ENCODE measurements around the gene HRH1. TPM values are rescaled to one million over a fixed set of nuclear protein-coding genes. Genes with fewer than 3 reads are reported as not detected.

HRH1 gene
- total RNA-seq, 2 donors from 2014 or later, result 0.50 to 5.9 TPM

DNA sequence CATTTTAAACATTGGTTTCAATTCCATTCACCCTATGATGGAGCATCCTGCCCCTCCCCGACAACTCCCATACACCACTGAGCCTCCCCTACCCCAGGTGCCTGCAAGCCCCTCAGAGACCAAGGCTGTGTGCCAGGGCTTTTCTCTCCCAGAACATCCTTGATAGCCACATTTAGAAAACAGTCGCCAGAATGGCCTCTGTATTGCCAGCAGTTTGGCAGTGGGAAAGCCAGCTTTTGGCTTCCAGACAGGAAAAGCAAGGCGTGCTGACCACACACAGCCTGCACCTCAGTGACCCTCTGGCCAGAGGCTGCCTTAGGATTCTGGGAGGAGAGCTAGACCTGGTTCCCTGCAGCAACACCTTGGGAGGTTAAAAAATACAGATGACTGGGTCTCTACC lies 18.2 kb upstream of the HRH1 start:
- no peak for DNase-seq (ENCODE audit: low spot score)
- Histone ChIP-seq H3K4me1 (replicated peaks) (no peaks in the 10 kb centered on the region), H3K4me3 (no peak overlapping the region), H3K27me3 (replicated peaks; ENCODE audit: insufficient read depth) (no peaks in the 10 kb centered on the region), H3K36me3 (no peaks in the 10 kb centered on the region), H3K9me3 (no peaks in the 10 kb centered on the region), H3K27ac (no peak overlapping the region)
- WGBS, result 75% methylated on average over 3 of the region's 3 CpGs
- TF ChIP-seq, protein P1, sequence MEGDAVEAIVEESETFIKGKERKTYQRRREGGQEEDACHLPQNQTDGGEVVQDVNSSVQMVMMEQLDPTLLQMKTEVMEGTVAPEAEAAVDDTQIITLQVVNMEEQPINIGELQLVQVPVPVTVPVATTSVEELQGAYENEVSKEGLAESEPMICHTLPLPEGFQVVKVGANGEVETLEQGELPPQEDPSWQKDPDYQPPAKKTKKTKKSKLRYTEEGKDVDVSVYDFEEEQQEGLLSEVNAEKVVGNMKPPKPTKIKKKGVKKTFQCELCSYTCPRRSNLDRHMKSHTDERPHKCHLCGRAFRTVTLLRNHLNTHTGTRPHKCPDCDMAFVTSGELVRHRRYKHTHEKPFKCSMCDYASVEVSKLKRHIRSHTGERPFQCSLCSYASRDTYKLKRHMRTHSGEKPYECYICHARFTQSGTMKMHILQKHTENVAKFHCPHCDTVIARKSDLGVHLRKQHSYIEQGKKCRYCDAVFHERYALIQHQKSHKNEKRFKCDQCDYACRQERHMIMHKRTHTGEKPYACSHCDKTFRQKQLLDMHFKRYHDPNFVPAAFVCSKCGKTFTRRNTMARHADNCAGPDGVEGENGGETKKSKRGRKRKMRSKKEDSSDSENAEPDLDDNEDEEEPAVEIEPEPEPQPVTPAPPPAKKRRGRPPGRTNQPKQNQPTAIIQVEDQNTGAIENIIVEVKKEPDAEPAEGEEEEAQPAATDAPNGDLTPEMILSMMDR (IDR thresholded peaks at IDR 0.05), result no peak
- intact Hi-C loops (cut with DNase I), result no loop called here

DNA sequence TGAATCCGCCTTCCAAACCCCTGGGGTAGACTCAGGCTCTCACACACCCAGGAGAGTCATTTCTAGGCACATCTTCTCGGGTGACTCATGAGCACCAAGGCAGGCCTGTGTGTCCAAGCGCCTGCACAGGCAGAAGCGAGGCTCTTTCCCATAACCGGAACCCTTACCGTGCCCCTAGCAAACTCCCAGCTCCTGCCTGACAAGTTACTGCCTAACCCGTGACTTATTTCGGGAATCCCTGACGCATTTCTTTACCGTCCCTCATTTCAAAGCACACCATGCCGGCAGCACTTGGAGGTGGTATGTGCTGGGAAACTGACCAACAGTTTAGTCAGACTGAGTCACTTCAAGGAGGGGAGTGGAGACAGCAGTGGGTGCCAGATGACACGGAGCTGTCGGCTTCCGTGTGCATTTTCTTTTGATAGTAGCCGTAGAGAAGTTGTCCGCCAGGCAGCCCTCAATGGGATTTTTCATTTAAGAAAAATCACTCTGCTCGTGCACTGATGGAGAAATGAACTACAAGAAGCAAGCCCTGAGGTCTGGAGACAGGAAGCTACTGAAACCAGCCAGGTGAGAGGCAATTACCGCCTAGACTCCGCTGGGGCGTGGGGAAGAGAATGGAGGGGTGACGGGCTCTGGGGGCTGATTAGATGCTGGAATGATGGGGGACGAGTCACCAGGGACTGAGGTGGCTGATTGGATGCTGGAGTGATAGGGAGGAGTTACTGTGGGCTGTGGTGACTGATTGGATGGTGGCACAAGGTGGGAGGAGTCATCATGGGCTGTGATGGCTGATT lies 17.3 kb upstream of the HRH1 start:
- Histone ChIP-seq H3K4me3 (no peak overlapping the region), H3K27ac (no peak overlapping the region)
- peak; percentile 21 for DNase-seq (ENCODE audit: low spot score)

GRCh38 chr3:11137627-11137959 lies 16.7 kb upstream of the HRH1 start:
- Histone ChIP-seq H3K4me3 (no peak overlapping the region), H3K27me3 (replicated peaks; ENCODE audit: insufficient read depth) (no peaks in the 10 kb centered on the region), H3K27ac (no peak overlapping the region), H3K9me3 (no peaks in the 10 kb centered on the region), H3K4me1 (replicated peaks) (no peaks in the 10 kb centered on the region), H3K36me3 (no peaks in the 10 kb centered on the region)
- intact Hi-C loops (cut with DNase I), result no loop called here
- 82% methylated on average over 6 of the region's 6 CpGs for WGBS
- TF ChIP-seq POLR2AphosphoS5 (IDR thresholded peaks at IDR 0.05) (no peak), POLR2A (IDR thresholded peaks at IDR 0.05) (no peak)
- TF ChIP-seq, protein P1 (IDR thresholded peaks at IDR 0.05), result no peak
- no peak for DNase-seq (ENCODE audit: low spot score)

More for the DNA sequence above, 17.3 kb upstream of the HRH1 start:
- Histone ChIP-seq H3K4me1 (replicated peaks) (no peaks in the 10 kb centered on the region), H3K27me3 (replicated peaks; ENCODE audit: insufficient read depth) (no peaks in the 10 kb centered on the region), H3K9me3 (no peaks in the 10 kb centered on the region), H3K36me3 (no peaks in the 10 kb centered on the region)
- peak; percentile 42 for TF ChIP-seq POLR2AphosphoS5 (IDR thresholded peaks at IDR 0.05)
- TF ChIP-seq, protein P1 (IDR thresholded peaks at IDR 0.05), result no peak
- intact Hi-C loops (cut with DNase I), result no loop called here
- 66% methylated on average over 22 of the region's 22 CpGs for WGBS

DNA sequence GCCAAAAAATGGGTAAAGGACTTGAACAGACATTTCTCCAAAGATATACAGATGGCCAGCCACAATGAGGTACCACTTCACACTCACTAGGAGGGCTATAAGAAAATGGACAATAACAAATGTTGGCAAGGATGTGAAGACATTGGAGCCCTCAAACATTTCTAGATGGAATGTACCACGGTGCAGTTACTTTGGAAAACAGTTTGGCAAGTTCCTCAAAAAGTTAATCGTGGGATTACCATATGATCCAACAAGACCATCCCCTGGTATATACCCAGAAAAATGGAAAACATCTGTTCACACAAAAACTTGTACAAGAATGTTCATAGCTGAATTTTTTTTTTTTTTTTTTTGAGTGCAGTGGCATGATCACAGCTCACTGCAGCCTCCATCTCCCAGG lies 15.9 kb upstream of the HRH1 start:
- intact Hi-C loops (cut with DNase I), result no loop called here
- Histone ChIP-seq H3K4me1 (replicated peaks) (no peaks in the 10 kb centered on the region), H3K27ac (no peak overlapping the region), H3K4me3 (no peak overlapping the region), H3K36me3 (no peaks in the 10 kb centered on the region), H3K27me3 (replicated peaks; ENCODE audit: insufficient read depth) (no peaks in the 10 kb centered on the region), H3K9me3 (no peaks in the 10 kb centered on the region)
- DNase-seq (ENCODE audit: low spot score), result no peak
- TF ChIP-seq POLR2AphosphoS5 (IDR thresholded peaks at IDR 0.05), result no peak
- TF ChIP-seq POLR2A (IDR thresholded peaks at IDR 0.05), result no peak
- TF ChIP-seq, protein P1 (IDR thresholded peaks at IDR 0.05), result no peak
- WGBS, result 82% methylated on average over 2 of the region's 2 CpGs

GRCh38 chr3:11140030-11140712 lies 14.1 kb upstream of the HRH1 start:
- 27% methylated on average over 13 of the region's 13 CpGs for WGBS
- no peak for TF ChIP-seq POLR2AphosphoS5 (IDR thresholded peaks at IDR 0.05)
- TF ChIP-seq POLR2A (IDR thresholded peaks at IDR 0.05), result no peak
- TF ChIP-seq, protein P1 (IDR thresholded peaks at IDR 0.05), result no peak
- Histone ChIP-seq H3K4me3 (no peak overlapping the region), H3K27ac (no peak overlapping the region), H3K4me1 (replicated peaks) (no peaks in the 10 kb centered on the region), H3K27me3 (replicated peaks; ENCODE audit: insufficient read depth) (no peaks in the 10 kb centered on the region), H3K36me3 (no peaks in the 10 kb centered on the region), H3K9me3 (no peaks in the 10 kb centered on the region)
- peak; percentile 18 for DNase-seq (ENCODE audit: low spot score)
- intact Hi-C loops (cut with DNase I), result no loop called here

All from prostate gland (tissue), 2 donors.